Heart right ventricle (tissue), 16 donors: ENCODE data around the gene AGFG1. TPM values are rescaled to one million over a fixed set of nuclear protein-coding genes. Genes with fewer than 3 reads are reported as not detected.

ENCODE experiments used
- ATAC-seq, 8 donors: fragments of 200-7000 bp; cut with Tn5 transposase; one replicate each; pipeline ENCODE4 v1.9.1; 2020; ENCODE audit warnings: mild to moderate bottlenecking in 8 of 8, moderate library complexity in 8 of 8, moderate number of reproducible peaks in 1 of 8
- DNase-seq, 2 donors: peaks; one replicate each; pipeline ENCODE4 v3.0.0-alpha.2; 2020
- H3K27ac ChIP-seq, 10 donors: fragments of 200-600 bp; sonication (generic) in 2 of 10; one replicate each; pipeline versions ENCODE4 v1.5.0 to v1.8.0; 2020 to 2022; ENCODE audit warnings: mild to moderate bottlenecking in 3 of 10
- H3K27me3 ChIP-seq, 7 donors: fragments of 200-600 bp; one replicate each; pipeline ENCODE4 v1.8.0; 2021 to 2022; ENCODE audit warnings: mild to moderate bottlenecking in 2 of 7
- H3K36me3 ChIP-seq, 9 donors: fragments of 200-600 bp; sonication (generic) in 1 of 9; one replicate each; pipeline versions ENCODE4 v1.5.0 to v1.8.0; 2020 to 2022; ENCODE audit warnings: mild to moderate bottlenecking in 2 of 9
- H3K4me1 ChIP-seq, 9 donors: fragments of 200-600 bp; sonication (generic) in 1 of 9; one replicate each; pipeline versions ENCODE4 v1.5.0 to v1.8.0; 2020 to 2022; ENCODE audit warnings: mild to moderate bottlenecking in 4 of 9
- H3K4me3 ChIP-seq, 10 donors: fragments of 200-600 bp; sonication (generic) in 2 of 10; one replicate each; pipeline versions ENCODE4 v1.5.0 to v1.8.0; 2020 to 2022; ENCODE audit warnings: mild to moderate bottlenecking in 7 of 10, moderate library complexity in 2 of 10
- H3K9me3 ChIP-seq, 11 donors: fragments of 200-600 bp in 10 of 11; sonication (generic) in 2 of 11; one replicate each; pipeline versions ENCODE4 v1.5.0 to v1.8.0; 2013 to 2022; ENCODE audit warnings: mild to moderate bottlenecking in 2 of 11, control low read depth in 1 of 11, moderate library complexity in 1 of 11
- CTCF ChIP-seq, 9 donors: fragments of 200-600 bp; sonication (generic) in 2 of 9; IDR thresholded peaks; one replicate each; pipeline versions ENCODE4 v1.5.0 to v1.8.0; 2021 to 2022; ENCODE audit warnings: antibody characterized with exemption in 9 of 9, mild to moderate bottlenecking in 5 of 9, moderate library complexity in 1 of 9
- WGBS, 2 donors: extraction: QIAGEN DNeasy Blood & Tissue Kit; methylation state at CpG; one replicate each; pipeline ENCODE4 v1.1.7; 2013; ENCODE audit warnings: inconsistent platforms in 1 of 2; 5-methylcytosine and 5-hydroxymethylcytosine counted together
- intact Hi-C, 10 donors: fragments of 100-400 bp; cut with DNase I; formaldehyde crosslinking; loops; one replicate each; pipeline versions ENCODE4 v1.11.1 to v1.14.2; 2022
- microRNA-seq, 2 donors: library from miRNA; unstranded; fragments of <30 nt; microRNA quantifications; one replicate each; pipeline ENCODE4 v1.2.0, GENCODE V29; 2021
- polyA plus RNA-seq, 2 donors: library from polyadenylated mRNA; stranded (reverse); fragments of 200-250 nt; gene quantifications; one replicate each; pipeline ENCODE4 v1.2.3, GENCODE V29; 2013
- total RNA-seq, 10 donors: library from RNA; stranded (reverse); fragmentation: NEBNext Ultra II Directional in 3 of 10; extraction: Animal tissue kit (Norgen Biotek cat#: 25700) in 3 of 10; gene quantifications; one replicate each; pipeline versions ENCODE4 v1.2.1 to v1.2.4, GENCODE V29; 2021 to 2023
- donor health status: Arrhythmogenic right ventricular cardiomyopathy.
- donor health status: ischemic (EF 13 %, LVEDD 7.1; RV severe dilation, severe dysfunction).
- donor health status: healthy with polysubstance abuse.
- donor health status: DM: no; HTN: yes; CAD: no.
- donor health status: DM: no; HTN: no; CAD: no.
- donor health status: ischemic (EF 25% LVEDD 6.9; RV normal size, moderate dysfunction).
- donor health status: ischemic (EF 25% LVEDD 5.7; RV mildly dilated, moderate dysfunction).
- donor health status: healthy.
- donor health status: DM: yes; HTN: yes; CAD: no.
- donor health status: Ischemic cardiomyopathy.
- donor health status: ischemic (EF 35%, LVEDD 5.7; RV mildly dilated, moderate dysfunction).
- donor health status: nonischemic (EF 11% LVEDD 7.7; RV severe dilation, severe dysfunction).
- donor health status: DM: yes; HTN: yes; CAD: no.
- donor health status: PGD.
- donor health status: ischemic (EF 29% LVEDD 5.4; RV normal size, mild dysfunction).
- donor health status: nonischemic (EF 23%, LVEDD 6.1; RV moderate dilation, normal function).

The AGFG1 gene
- total and polyA plus RNA-seq, 12 donors: 14.1 to 77.9 (median 57.5) TPM

- Histone ChIP-seq H3K4me1 (peaks cover 0 to 5% (median 0%) of the 10 kb centered on the region in 9 donors), H3K36me3 (no peaks in the 10 kb centered on the region), H3K27me3 (peaks cover 0 to 23% (median 0%) of the 10 kb centered on the region in 7 donors), H3K4me3 (no peak overlapping the region), H3K9me3 (no peaks in the 10 kb centered on the region), H3K27ac (no peak overlapping the region)
- WGBS, 2 donors: 88 to 91% methylated on average over 2 of the region's 2 CpGs
- ATAC-seq (no peak), DNase-seq (no peak)
- intact Hi-C loops: no loop called here
- TF ChIP-seq CTCF (IDR thresholded peaks at IDR 0.05): no peak
These were observed 138.2 kb downstream of the AGFG1 start for GRCh38 chr2:227610123-227610522.

Small RNA genes lying within 50 kb of the gene (microRNA-seq; reads per million reads assigned to microRNA genes)
- gene MIR5703: 0 reads per million in 2 donors

Other genes with a start within 250 kb of the AGFG1 start
- gene MFF, start 146.9 kb upstream of the AGFG1 start, total RNA-seq: 100 to 1,000 TPM in 1 of 10 donors, 10 to 100 TPM in 9; 58.4 to 102 (median 73.8) TPM
- gene MFF, start 146.9 kb upstream of the AGFG1 start, polyA plus RNA-seq: 10 to 100 TPM; 80.6 to 86.3 TPM
- not detected for gene TM4SF20, start 92.8 kb upstream of the AGFG1 start, total RNA-seq
- gene TM4SF20, start 92.8 kb upstream of the AGFG1 start, polyA plus RNA-seq: not detected
- gene SCYGR1, start 84.2 kb upstream of the AGFG1 start, total RNA-seq: not detected
- not detected for gene SCYGR1, start 84.2 kb upstream of the AGFG1 start, polyA plus RNA-seq
- gene SCYGR2, start 126.7 kb downstream of the AGFG1 start, total RNA-seq: not detected
- not detected for gene SCYGR2, start 126.7 kb downstream of the AGFG1 start, polyA plus RNA-seq
- gene SCYGR3, start 142.7 kb downstream of the AGFG1 start, total RNA-seq: not detected
- gene SCYGR3, start 142.7 kb downstream of the AGFG1 start, polyA plus RNA-seq: not detected
- gene SCYGR4, start 145.3 kb downstream of the AGFG1 start, total RNA-seq: not detected
- not detected for gene SCYGR4, start 145.3 kb downstream of the AGFG1 start, polyA plus RNA-seq
- gene SCYGR5, start 194.6 kb downstream of the AGFG1 start, total RNA-seq: not detected
- gene SCYGR5, start 194.6 kb downstream of the AGFG1 start, polyA plus RNA-seq: not detected
- 1 to 10 TPM in 4 of 10 donors, under 1 TPM in 6; 0.13 to 4.5 (median 0.74) TPM for gene SLC19A3, start 245.9 kb downstream of the AGFG1 start, total RNA-seq
- 1 to 10 TPM in 1 of 2 donors, under 1 TPM in 1; 0.81 to 2.3 TPM for gene SLC19A3, start 245.9 kb downstream of the AGFG1 start, polyA plus RNA-seq